ENCODE results near the gene BST1.

- no peak for TF ChIP-seq EZH2 (IDR thresholded peaks at IDR 0.05; ENCODE audit: low read depth, unreplicated experiment)
- TF ChIP-seq CTCF (conservative IDR thresholded peaks at IDR 0.05; ENCODE audit: low read depth in 2 of 2): peak; percentile 23 to 49
- no peak for TF ChIP-seq POLR2AphosphoS5 (IDR thresholded peaks at IDR 0.05; ENCODE audit: low read depth)
- no peak for TF ChIP-seq REST (IDR thresholded peaks at IDR 0.05; ENCODE audit: unreplicated experiment)
- no peak for TF ChIP-seq NANOG (IDR thresholded peaks at IDR 0.05; ENCODE audit: borderline replicate concordance)
- TF ChIP-seq ETS1 (IDR thresholded peaks at IDR 0.05): no peak
- TF ChIP-seq CREB1 (CRISPR knock-in tag; IDR thresholded peaks at IDR 0.05; ENCODE audit: low read depth): no peak
- no peak for TF ChIP-seq ZNF331 (CRISPR knock-in tag; IDR thresholded peaks at IDR 0.05; ENCODE audit: low read depth)
- TF ChIP-seq JUNB (IDR thresholded peaks at IDR 0.05; ENCODE audit: unreplicated experiment): no peak
These were observed 34.4 kb downstream of the BST1 start for GRCh38 chr4:15737255-15737654.

Data from GM23338 (cell line).